Ovary (tissue), 3 donors: ENCODE results near the gene MAP2K2.

Experiments
- POLR2A ChIP-seq: fragments of 450-650 bp; IDR thresholded peaks from one replicate; pipeline ENCODE4 v1.6.1; 2017; ENCODE audit warnings: antibody characterized with exemption, mild to moderate bottlenecking, moderate library complexity
- TF ChIP-seq, protein P1 (sequence below), 3 donors: fragments of 450-650 bp in 2 of 3; fragments of 200-600 bp in 1 of 3; IDR thresholded peaks; one replicate each; pipeline versions ENCODE4 v1.5.1 to v1.8.0; 2016 to 2022; ENCODE audit warnings: antibody characterized with exemption in 3 of 3, mild to moderate bottlenecking in 1 of 3
- donor health status: DM: no; HTN: no; CAD: no.

DNA sequence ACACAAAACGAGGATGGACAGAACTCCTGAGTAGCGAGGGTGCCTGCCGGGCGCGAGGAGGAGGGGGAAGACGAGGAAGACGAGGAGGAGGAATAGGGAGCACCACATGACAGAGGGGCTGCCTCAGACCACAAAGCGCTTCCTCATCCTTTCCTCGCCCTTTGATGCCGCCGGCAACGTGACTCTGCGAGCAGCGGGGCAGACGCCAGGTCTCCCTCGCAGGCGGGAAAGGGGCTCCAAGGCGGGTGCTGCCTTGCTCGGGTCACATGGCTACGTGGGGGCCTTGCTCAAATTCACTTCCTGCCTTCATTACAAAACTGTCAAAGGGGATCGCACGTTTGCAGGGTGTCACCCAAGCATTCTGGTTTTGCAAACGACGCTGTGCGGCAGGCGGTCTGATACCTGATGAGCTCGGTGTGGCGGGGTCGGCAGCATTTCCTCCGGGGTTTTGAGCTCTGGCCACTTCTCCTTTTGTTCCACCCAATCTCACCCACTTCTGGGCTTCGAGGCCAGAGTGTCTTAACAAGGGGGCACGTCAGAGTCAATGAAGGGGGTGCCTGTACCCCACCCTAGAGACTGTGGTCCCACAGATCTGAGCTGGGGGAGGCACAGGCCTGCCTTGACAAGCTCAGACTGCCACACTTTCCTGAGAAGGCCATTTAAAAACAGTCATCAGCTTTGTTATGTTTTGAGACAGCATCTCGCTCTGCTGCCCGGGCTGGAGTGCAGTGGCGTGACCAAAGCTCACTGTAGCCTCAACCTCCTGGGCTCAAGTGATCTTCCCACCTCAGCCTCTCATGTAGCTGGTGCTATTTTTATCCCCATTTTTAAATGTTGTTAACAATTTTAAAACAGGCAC is 14.9 kb downstream of the MAP2K2 start:
- TF ChIP-seq, protein P1, sequence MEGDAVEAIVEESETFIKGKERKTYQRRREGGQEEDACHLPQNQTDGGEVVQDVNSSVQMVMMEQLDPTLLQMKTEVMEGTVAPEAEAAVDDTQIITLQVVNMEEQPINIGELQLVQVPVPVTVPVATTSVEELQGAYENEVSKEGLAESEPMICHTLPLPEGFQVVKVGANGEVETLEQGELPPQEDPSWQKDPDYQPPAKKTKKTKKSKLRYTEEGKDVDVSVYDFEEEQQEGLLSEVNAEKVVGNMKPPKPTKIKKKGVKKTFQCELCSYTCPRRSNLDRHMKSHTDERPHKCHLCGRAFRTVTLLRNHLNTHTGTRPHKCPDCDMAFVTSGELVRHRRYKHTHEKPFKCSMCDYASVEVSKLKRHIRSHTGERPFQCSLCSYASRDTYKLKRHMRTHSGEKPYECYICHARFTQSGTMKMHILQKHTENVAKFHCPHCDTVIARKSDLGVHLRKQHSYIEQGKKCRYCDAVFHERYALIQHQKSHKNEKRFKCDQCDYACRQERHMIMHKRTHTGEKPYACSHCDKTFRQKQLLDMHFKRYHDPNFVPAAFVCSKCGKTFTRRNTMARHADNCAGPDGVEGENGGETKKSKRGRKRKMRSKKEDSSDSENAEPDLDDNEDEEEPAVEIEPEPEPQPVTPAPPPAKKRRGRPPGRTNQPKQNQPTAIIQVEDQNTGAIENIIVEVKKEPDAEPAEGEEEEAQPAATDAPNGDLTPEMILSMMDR (IDR thresholded peaks at IDR 0.05) = no peak
- TF ChIP-seq POLR2A = no peak
